Stimulated activated CD8-positive, alpha-beta memory T cell treated with anti-CD3 and anti-CD28 coated beads, Interleukin-15, amount 100 ng/mL, for 4 hours (primary cell): Measurements from ENCODE around the gene FHAD1.

Experiments
- DNase-seq, 2 donors: peaks; one replicate each; pipeline ENCODE4 v3.0.0-alpha.2; 2020; ENCODE audit warnings: low read depth in 2 of 2

The FHAD1 gene

DNA sequence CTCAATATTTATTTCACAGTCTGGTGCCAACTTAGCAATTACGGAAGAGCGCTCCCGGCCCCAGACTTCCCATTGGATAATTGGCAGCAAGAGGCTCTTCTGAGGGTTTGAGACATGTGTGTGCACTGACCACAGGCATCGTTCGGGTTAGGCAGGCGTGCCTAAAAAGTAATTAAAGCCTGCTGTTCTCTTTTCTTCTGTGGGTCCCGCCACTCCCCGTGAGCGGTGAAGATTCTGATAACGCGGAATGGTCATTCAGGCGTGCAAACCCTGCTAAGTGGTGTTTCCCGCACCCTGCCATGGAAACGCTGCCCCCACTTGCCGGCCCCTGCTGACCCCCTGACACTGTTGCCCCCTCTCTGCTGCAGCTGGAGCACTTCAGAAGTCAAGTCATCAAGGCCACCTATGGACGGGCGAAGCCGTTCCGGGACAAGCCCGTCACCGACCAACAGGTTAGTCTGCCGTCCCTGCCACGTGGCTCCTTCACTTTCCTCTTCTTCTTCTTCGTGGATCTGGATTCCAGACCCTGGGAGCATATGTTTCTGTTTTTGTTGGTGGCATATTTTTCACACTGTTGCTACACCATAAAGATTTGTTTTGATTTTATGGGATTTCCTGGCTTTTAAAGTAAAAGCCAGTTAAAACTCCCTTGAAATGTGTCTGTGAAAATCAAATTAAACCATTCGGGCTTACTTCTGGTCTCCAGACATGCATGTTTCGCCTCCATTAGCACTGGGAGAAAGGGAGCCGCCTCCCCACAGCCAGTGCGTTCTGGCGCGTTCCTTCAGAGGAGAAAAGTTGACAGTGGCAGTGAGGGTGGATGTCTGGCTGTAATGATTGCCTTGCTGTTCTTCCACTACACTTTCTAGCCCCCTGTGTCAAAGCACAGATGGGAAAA, 79.9 kb downstream of the FHAD1 start:
- no peak for DNase-seq

DNA sequence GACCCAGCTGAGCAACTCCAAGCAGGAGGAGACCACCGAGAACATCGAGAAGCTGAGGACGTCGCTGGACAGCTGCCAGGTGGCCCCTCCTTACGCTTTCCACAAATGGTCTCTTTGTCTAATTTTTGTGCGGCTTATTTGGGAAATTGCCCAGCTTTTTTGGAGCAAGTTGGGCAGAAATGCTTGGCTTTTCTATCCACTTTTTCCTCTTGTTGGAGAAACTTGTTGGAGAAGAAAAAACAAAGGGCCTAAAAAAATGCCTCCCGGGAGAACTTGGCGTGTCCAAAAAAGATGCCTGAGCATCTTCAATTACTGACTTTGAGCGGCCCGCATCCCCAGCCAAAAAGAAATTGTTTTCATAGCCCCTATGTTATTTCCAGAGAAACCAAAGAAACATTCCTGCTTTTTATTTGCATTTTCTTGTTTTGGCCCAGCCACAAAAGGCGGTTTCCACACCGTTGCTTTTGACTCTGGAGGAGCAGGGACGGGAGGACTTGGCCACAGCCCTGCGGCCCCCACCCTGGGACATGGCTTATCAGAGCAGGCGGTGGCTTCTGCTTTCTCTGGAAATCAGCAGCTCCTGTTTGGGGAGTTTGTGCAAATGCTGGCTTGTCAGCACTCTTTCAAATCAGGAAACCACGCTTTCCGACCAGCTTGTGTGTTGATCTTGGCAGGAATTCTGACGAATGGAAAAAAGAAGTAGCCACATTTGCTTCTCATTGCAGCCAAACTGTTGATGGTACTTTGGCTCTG, 81.5 kb downstream of the FHAD1 start:
- DNase-seq, result no peak

DNA sequence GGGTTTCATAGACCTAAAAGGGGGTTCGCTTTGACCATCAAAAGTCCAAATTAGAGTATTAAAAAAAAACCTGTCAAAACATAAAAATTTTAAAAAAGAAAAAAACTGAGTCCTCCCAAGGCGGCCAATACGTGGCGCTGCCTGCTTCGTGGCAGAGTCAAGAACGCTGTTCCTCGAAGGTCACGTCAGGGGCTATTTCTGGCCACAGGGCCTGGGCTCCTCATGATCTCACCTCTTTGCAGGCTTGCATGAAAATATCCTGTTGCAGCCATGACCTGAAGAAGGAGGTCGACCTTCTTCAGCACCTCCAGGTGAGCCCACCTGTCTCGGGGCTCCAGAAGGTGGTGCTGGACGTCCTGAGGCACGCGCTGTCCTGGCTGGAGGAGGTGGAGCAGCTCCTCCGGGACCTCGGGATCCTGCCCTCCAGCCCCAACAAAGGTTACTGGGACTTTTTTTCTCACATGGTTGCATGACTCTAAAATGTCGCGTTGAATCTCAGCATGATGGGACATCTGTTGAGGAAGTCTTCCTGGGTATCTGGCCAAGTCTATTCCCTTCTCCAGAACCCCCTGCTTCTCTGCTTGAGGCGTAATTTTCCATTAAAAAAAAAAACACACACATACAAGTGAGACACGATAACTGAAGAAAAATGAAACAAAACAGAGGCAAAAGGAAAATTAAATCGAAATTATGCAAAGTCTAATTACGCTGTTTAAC, 82.2 kb downstream of the FHAD1 start:
- DNase-seq, result no peak

DNA sequence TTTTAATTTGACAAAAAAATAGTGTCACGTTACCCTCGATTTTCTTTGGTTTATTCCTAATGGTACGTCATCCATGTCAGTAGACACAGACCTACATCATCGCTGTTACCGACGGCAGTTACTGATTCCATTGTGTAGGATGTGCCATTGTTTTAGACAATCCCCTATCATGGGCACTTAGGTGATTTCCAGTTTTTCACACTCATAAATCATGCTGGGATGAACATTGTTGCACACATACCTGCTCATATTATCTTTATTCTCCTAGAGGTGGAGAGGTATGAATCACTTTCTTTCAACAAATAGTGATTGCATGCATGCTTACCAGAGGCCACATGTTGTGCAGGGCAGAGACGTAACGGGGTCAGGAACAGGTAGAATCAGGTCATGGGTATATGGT, 83.0 kb downstream of the FHAD1 start:
- DNase-seq, result no peak

DNA sequence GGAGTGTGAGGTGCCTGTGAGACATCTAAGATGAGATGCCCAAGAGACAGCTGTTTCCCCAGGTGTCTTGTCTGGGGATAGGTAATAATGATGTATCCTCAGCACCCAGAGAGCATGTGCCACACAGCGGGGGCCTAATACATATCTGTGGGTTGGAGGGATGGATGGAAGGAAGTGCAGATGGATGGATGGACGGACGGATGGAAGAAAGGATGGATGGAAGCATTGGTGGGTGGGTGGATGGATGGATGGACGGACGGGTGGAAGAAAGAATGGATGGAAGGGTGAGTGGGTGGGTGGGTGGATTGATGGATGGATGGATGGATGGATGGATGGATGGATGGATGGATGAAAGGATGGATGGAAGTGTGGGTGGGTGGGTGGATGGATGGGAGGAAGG, 84.2 kb downstream of the FHAD1 start:
- DNase-seq, result no peak

DNA sequence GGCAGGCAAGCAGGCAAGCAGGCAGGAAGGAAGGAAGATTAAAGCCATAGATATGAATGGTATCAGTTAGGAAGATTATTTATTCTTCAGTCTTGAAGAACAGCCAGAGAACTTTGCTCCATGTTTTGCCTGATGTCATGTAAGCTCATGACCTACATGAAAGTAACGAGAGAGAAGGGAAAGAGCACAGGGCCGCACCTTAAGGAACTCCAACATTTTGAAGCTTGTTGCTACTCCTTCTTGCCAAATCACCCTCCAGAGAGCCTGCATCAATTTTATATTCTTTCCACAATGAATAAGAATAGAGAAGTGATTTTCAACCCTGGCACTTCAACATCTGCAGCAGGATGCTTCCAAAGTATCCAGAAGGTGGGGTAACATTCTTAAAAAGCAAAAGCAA, 84.7 kb downstream of the FHAD1 start:
- no peak for DNase-seq

DNA sequence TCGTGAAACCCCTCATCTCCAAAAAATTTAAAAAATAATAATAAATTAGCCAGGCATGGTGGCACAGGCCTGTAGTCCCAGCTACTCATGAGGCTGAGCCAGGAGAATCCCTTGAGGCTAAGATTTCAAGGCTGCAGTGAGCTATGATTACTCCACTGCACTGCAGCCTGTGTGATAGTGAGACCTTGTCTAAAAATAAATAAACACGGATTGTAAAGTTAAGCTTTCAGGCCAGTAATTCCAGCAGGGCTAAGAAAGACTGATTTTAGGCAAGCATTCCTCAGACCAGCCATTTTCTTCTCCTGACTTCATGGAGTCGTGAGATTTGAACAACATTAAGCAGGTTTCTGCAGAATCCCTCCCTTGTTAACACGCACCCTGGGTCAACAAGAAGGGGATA, 85.5 kb downstream of the FHAD1 start:
- DNase-seq, result no peak

DNA sequence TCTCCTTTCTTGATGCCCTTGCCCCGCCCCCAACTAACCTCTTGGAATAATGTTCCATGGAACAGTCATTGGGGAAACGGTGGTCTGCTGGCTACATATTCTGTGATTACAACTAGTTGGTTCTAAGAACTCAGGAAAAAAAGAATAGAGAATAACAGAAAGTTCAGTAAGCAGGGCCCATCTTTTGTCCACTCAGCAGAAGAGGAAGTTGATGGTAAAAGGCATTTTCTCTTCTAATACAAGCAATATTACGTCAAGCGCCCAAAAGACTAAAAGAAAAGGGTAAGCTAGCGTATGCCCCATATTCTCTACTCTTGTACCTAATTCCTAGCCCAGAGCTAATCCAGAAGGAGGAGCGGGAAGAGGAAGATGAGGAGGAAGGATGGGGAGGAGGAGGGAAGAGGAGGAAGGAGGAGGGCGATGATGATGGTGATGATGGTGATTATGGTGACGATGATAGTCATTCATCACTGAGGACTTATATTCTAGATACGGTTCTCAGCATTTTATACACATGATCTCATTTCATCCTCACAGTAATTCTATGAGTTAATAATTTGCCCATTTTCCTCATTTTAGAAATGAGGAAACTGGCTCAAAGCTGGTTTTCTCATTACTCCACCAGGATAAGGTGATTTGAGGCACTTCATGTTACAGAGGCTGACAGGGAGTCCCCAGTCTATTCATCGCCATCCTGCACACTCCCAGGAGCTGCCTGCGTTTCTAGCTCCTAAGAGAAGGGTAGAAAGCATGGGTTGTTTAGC, 86.1 kb downstream of the FHAD1 start:
- DNase-seq, result no peak

DNA sequence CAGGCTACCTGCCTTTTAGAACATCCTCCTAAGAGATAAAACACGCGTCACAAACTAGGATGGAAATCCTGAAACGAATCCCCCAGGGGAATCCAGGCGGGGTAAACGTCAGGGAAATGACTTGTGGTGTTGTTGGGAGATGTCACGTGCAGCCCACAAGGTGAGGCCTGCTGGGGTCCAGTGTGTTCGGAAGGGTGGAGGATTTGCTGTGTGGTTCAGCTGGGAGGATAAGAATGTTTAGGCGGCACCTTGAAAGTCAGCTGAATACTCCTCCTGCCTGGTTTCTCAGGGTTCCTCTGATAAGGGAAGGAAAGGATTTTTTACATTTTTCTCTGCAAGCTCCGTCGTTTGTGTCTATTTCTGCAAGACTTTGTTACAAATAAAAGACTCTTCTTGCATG, 88.0 kb downstream of the FHAD1 start:
- DNase-seq, result no peak

DNA sequence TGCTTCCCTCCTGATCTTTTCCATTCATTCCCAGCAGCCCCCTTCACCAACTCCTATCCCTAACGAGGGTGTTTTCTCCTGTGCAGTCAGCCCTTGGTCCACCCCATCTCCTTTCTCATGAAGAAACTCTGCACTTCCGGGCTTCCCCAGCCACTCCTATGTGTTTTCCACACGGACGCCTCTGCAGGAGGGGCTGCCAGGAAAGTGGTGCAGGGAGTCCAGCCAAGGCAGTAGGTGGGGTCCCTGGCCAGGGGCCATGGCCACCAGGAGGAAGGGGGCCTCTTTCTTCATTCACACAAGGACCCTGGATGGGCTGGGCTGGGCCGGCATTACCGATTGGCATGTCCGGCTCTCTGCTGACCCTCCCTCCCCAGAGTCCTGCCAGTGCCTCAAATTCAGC, 89.8 kb downstream of the FHAD1 start:
- no peak for DNase-seq

DNA sequence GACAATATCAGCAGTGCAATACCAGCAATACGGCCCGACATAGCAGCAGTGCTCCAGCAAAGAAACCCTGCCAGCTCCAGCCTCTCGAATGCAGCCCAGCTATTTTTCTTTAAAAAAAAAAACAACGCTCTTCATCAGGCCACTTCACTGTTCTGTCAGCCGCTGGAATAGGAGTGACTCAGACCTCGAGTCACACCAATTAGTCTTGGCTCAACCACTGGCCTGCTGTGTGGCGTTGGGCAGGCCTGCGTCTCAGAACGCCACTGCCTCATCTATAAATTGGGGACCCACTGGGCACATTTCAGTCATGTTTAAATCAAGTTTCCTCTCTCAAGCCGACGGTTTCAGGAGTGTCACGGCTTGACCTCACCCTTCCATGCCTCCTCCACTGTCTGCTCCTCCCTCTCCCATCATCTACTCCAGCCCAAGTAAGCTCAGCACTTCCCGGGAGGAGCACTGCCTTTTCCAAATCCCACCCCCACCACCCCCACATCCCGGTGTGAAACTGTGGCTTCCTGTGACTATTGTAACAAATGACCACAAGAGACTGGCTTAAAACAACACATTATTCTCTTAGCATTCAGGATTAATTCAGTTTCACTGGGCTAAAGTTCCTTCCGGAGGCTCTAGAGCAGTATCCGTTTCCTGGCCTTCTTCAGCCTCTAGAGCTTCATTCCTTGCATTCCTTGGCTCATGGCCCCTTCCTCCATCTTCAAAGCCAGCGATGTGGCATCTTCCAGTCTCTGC, 90.8 kb downstream of the FHAD1 start:
- DNase-seq, result no peak

DNA sequence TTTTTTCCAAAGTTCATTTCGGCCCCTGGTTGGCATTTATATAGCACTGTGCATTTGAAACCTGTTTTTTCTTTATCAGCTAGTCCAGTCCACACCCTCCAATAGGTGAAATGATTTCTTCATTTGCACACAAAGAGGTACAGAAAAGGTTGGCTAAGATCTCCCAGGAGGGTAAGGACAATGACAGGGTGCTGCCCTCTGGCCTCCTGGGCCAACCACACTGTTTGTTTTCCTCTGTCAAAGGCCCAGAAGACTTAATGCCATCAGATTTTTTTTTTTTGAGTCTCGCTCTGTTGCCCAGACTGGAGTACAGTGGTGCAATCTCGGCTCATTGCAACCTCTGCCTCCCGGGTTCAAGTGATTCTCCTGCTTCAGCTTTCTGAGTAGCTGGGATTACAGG, 92.5 kb downstream of the FHAD1 start:
- no peak for DNase-seq

DNA sequence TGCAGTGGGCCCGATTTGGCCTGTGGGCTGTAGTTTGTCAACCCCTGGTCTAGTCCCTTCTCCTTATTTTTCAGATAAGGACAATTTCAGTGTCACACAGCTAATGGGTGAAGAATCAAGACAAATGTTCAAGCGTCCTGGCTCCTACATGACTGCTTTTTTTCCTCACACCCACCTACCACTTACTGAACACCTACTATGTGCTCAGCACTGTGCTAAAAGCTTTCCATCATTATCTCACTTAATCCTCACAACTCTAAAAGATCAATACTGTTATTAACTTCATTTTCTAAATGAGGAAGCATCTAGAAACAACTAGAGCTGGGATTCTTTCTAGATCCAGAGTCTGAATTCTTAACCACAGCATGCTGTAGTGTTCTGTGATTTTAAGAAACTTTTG, 94.2 kb downstream of the FHAD1 start:
- DNase-seq, result no peak

DNA sequence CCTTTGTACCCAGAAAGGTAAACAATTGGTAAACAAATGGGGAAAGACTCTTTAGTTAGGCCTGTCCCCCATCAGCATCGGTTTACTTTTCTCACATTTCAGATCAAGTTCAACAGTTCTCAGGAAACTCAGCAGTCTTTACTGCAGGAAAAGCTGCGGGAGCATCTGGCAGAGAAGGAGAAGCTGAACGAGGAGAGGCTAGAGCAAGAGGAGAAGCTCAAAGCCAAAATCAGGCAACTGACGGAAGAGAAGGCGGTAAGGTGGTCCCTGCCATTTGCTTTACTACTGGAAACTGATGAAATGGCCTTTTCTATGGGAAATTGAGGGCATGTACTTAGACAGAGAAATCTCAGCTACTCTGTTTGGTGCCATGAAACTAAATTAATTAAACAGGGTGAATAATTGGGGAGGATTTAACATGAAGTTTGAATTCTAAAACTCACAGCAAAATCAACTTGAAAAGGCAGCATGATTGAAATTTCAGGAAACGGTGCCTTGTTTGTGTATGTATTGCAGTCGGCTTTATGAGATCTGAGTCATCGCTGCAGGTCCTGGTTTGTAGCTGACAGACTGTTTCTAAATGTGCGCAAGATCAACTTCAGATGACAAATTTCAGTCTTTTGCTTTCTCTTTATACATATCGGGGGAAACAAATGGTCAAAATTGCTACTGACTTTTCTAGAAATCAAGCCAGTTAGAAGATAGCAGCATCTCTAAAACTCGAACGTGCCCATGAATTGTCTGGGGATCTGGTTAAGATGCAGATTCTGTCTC, 94.8 kb downstream of the FHAD1 start:
- no peak for DNase-seq

DNA sequence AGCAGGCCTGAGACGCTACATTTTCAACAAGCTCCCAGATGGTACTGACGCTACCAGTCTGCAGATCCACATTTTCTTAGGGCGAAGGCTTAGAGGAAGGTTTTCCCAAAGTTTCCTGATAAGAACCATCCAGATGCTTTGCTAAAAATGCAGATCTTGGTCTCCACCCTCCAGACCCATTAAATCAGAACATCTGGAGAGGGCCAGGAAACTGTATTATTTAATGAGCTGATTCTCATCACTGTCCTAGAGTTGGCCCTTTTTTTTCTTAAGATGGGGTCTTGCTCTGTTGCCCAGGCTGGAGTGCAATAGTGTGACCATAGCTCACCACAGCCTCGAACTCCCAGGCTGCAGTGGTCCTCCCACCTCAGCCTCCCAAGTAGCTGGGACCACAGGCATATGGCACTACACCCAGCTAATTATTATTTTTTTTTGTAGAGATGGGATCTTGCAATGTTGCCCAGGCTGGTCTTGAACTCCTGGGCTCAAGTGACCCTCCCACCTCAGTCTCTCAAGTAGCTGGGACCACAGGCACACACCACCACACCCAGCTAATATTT, 95.5 kb downstream of the FHAD1 start:
- no peak for DNase-seq

DNA sequence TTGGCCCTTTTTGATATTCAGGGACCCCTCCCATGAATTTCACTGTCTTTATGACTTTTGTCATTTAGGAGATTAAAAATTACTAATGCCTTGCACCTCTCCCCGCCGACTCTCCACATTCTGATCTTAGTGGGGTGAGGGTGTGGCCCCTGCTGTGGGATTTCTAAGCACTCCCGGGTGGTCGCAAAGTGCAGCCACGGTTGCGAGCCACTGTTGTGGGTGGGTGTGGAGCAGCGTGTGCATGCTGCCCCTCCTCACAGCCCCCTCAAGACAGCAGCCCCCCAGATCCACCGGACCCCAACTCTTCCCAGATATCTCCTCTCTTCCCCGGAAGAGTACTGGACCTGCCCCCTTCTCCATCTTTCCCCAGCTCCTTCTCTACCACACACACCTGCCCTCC, 96.1 kb downstream of the FHAD1 start:
- no peak for DNase-seq

DNA sequence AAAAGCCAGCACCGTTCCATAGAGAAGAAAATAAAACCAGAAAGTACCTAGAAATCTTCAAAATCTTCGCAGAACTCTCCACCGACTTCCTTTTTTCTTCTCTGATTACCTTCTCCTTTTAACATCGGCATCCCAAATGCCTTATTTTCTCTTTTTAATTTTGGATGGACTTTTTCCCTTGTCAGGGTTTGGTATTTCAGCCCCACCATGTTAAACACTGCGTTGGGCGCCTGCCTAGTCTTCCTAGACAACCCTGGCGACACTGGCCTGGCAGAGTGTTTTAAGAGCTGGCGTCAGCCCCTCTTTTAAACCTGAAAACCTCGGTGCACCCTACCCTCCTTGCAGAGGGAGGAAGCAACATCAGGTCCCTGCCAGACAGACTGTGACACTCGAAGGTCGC, 96.7 kb downstream of the FHAD1 start:
- DNase-seq, result no peak

DNA sequence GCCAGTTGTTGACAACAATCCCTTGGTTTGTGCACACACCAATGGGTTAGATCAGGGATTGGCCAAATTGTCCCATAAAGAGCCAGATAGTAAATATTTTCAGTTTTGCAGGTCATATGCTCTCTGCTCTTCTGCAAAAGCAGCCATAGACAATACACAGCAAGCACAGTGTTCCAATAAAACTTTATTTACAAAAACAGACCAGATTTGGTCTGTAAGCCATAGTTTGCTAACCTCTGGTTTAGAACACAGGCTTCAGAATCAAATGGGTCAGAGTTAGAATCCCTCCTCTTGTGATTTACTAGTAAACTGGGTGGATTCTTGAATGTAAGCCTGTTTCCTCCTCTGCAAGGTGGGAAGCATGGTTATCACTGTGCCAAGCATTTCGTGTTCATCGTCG, 97.4 kb downstream of the FHAD1 start:
- no peak for DNase-seq

DNA sequence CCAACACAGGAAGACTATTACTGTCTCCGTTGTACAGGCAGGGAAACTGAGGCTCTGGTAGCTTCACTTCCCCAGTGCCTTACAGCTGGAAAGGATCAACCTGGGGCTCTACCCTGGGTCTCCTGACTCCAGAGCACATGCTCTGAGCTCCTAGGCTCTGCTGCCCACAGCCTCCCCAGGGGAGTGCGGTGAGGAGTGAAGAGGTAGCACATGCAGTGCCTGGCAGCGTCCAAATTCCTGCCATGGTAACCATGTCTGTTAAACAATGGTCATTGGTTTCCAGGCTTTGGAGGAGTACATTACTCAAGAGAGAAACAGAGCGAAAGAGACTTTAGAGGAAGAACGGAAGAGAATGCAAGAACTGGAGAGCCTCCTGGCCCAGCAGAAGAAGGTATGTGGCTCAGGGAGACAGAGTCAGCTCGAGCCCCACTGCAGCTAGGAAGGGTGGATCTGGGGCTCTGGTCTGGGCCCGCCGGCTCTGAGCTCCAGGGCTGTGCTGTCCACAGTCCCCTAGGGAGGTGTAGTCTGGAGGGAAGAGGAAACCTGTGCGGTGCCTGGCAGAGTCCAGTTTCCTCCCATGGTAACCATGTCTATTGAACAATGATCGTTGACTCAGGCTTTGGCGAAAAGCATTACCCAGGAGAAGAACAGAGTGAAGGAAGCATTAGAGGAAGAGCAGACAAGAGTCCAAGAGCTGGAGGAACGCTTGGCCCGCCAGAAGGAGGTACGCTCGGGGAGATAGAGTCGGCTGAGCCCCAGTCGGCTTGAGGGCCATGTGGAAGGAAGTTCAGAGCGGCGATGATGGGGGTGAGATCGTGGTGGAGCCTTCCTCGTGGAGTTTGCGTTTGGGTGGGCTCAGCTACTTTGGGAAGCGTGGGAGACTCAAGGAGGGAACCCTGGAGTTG, 98.0 kb downstream of the FHAD1 start:
- no peak for DNase-seq
